Neural progenitor cell (in vitro differentiated cells): Measurements from ENCODE around the gene CRHR1. TPM values are rescaled to one million over a fixed set of nuclear protein-coding genes. Genes with fewer than 3 reads are reported as not detected.

Experiments used
- DNase-seq: peaks from one replicate; pipeline ENCODE4 v3.0.0-alpha.2; 2016; ENCODE audit warnings: low spot score
- H2AFZ ChIP-seq: fragments of 200-600 bp; sonication (generic); replicated peaks from 2 replicates; pipeline ENCODE4 v1.6.1; 2016; ENCODE audit warnings: antibody characterized with exemption
- H3F3A ChIP-seq: fragments of 200-600 bp; sonication (generic); 2 replicates; pipeline ENCODE4 v1.6.1; 2016; ENCODE audit warnings: antibody characterized with exemption, low read depth
- H3K27ac ChIP-seq: fragments of 200-600 bp; sonication (generic); 2 replicates; pipeline ENCODE4 v1.5.1; 2016; ENCODE audit warnings: mild to moderate bottlenecking
- H3K27me3 ChIP-seq: fragments of 200-600 bp; sonication (generic); 2 replicates; pipeline ENCODE4 v1.6.1; 2016; ENCODE audit warnings: mild to moderate bottlenecking, moderate library complexity
- H3K36me3 ChIP-seq: fragments of 200-600 bp; sonication (generic); 2 replicates; pipeline ENCODE4 v1.5.1; 2016
- H3K4me1 ChIP-seq: fragments of 200-600 bp; sonication (generic); 2 replicates; pipeline ENCODE4 v1.6.1; 2016; ENCODE audit warnings: mixed run types
- H3K4me2 ChIP-seq: fragments of 200-600 bp; sonication (generic); 2 replicates; pipeline ENCODE4 v1.6.1; 2016
- H3K4me3 ChIP-seq: fragments of 200-600 bp; sonication (generic); 2 replicates; pipeline ENCODE4 v1.5.1; 2016
- H3K79me2 ChIP-seq: fragments of 200-600 bp; sonication (generic); 2 replicates; pipeline ENCODE4 v1.6.1; 2016; ENCODE audit warnings: low read depth
- H3K9ac ChIP-seq: fragments of 200-600 bp; sonication (generic); 2 replicates; pipeline ENCODE4 v1.6.1; 2016
- H3K9me3 ChIP-seq: fragments of 200-600 bp; sonication (generic); 2 replicates; pipeline ENCODE4 v1.5.1; 2016; ENCODE audit warnings: low read depth
- H4K20me1 ChIP-seq: fragments of 200-600 bp; sonication (generic); 2 replicates; pipeline ENCODE4 v1.6.1; 2016; ENCODE audit warnings: low read depth
- H3K27ac Mint-ChIP-seq: 3 replicates; pipeline ENCODE4 v1.8.0; 2021; ENCODE audit warnings: mixed read lengths
- H3K27me3 Mint-ChIP-seq: 2 replicates; pipeline ENCODE4 v1.8.0; 2022; ENCODE audit warnings: low read depth, mild to moderate bottlenecking, inconsistent platforms, moderate library complexity, mixed read lengths; ENCODE audit not compliant: insufficient read depth
- H3K36me3 Mint-ChIP-seq: 3 replicates; pipeline ENCODE4 v1.8.0; 2021; ENCODE audit warnings: mixed read lengths
- H3K4me1 Mint-ChIP-seq: 3 replicates; pipeline ENCODE4 v1.8.0; 2021; ENCODE audit warnings: mixed read lengths
- H3K4me3 Mint-ChIP-seq: 3 replicates; pipeline ENCODE4 v1.8.0; 2021; ENCODE audit warnings: mild to moderate bottlenecking, moderate library complexity, mixed read lengths
- H3K9me3 Mint-ChIP-seq: 3 replicates; pipeline ENCODE4 v1.8.0; 2020; ENCODE audit warnings: mixed read lengths
- EZH2 ChIP-seq: fragments of 200-600 bp; sonication (generic); IDR thresholded peaks from 2 replicates; pipeline ENCODE4 v1.6.1; 2017; ENCODE audit warnings: antibody characterized with exemption, mild to moderate bottlenecking, moderate library complexity
- EZH2phosphoT487 ChIP-seq: fragments of 200-600 bp; sonication (generic); IDR thresholded peaks from 2 replicates; pipeline ENCODE4 v1.6.1; 2017; ENCODE audit warnings: antibody characterized with exemption
- total RNA-seq: library from RNA; depleted of rRNA; stranded (reverse); fragments of >200 nt; gene quantifications from 2 replicates; pipeline ENCODE4 v1.2.3, GENCODE V29; 2015; ENCODE audit warnings: low replicate concordance
- TF ChIP-seq, protein P1 (sequence below): fragments of 200-600 bp; sonication (generic); IDR thresholded peaks from 2 replicates; pipeline ENCODE4 v1.5.1; 2017; ENCODE audit warnings: antibody characterized with exemption, mild to moderate bottlenecking

The CRHR1 gene
- total RNA-seq, 1 donor from 2014 or later, result 3.4 TPM

DNA sequence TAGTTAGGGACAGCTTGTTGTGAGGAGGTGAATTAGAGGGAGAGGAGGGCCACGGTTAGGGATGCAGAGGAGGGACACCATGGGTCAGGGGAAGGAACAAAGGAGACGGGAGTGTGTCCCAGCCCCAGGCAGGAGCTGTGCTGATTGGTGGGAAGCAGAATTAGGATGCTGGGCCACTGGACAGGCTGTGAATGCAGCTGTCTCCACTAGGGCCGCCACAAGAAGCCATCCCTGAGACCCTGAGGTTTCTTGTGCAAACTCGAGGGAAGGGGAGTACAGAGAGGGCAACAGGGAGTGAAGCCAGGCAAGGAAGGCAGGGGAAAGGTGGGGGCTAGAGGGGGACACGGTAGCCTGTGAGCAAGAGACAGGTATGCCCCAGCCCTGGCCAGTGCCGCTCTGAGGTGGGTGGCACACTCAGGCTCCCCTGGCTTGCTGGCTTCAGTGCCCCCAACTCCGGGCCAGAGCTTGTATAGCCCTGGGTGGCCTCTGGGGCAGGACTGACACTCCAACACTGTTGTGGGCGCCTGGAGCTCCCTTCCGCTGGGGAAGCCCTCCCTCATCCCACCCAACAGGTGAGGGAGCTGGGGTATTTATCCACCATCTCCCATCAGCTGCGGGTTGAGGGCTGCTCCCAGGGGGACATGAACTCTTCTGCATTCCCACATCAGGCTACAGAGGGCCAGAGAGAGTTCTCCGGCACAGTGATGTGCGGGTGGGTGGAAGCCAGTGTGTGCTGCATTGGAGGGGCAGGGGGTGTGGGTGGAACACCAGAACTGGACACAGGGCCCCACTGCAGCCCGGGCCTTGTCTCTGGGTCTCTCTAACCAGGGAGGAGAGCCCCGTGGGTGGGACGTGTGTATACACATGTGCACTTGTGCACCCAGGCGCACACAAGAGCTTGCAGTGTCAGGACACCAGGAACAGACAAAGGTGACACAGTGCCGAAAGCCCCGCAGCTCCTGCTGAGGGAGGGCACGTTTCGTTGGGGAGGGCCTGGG is 52.2 kb downstream of the CRHR1 start:
- Histone ChIP-seq H3K4me1 (peaks cover 5% of the 10 kb centered on the region), H3K36me3 (no peaks in the 10 kb centered on the region), H2AFZ (no peak overlapping the region), H4K20me1 (no peaks in the 10 kb centered on the region), H3K9me3 (no peaks in the 10 kb centered on the region), H3K4me2 (no peak overlapping the region), H3K9ac (no peak overlapping the region), H3K27ac (no peak overlapping the region), H3F3A (no peaks in the 10 kb centered on the region), H3K79me2 (no peaks in the 10 kb centered on the region), H3K27me3 (no peaks in the 10 kb centered on the region), H3K4me3 (no peak overlapping the region)
- DNase-seq, result peak; percentile 53
- no peak overlapping the region for H3K4me3 Mint-ChIP-seq
- no peaks in the 10 kb centered on the region for H3K4me1 Mint-ChIP-seq
- no peaks in the 10 kb centered on the region for H3K9me3 Mint-ChIP-seq
- H3K27ac Mint-ChIP-seq, result no peak overlapping the region
- TF ChIP-seq, protein P1, sequence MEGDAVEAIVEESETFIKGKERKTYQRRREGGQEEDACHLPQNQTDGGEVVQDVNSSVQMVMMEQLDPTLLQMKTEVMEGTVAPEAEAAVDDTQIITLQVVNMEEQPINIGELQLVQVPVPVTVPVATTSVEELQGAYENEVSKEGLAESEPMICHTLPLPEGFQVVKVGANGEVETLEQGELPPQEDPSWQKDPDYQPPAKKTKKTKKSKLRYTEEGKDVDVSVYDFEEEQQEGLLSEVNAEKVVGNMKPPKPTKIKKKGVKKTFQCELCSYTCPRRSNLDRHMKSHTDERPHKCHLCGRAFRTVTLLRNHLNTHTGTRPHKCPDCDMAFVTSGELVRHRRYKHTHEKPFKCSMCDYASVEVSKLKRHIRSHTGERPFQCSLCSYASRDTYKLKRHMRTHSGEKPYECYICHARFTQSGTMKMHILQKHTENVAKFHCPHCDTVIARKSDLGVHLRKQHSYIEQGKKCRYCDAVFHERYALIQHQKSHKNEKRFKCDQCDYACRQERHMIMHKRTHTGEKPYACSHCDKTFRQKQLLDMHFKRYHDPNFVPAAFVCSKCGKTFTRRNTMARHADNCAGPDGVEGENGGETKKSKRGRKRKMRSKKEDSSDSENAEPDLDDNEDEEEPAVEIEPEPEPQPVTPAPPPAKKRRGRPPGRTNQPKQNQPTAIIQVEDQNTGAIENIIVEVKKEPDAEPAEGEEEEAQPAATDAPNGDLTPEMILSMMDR, result peak; percentile 19
- TF ChIP-seq EZH2phosphoT487, result no peak
- TF ChIP-seq EZH2, result no peak
- peaks cover 9% of the 10 kb centered on the region for H3K27me3 Mint-ChIP-seq
- no peaks in the 10 kb centered on the region for H3K36me3 Mint-ChIP-seq

DNA sequence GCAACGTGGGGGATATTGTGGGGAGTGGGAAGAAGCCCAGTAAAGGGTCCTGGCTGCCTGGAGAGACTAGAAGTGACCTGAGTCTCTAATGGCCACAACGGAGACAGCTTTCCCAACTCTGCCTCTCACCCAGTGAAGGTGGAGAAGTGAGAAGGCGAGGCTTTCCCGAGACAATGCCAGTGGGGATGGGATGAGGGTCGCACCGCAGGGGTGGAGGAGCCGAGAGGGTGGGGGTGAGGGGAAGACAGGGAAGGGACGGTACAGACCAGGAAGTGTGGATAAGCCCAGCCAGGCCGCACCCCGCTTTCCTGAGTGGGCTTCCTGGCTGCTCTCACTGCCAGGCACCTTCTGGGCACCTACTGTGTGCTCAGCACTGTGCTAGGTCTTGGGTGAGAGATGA is 53.1 kb downstream of the CRHR1 start:
- Histone ChIP-seq H3K27ac (no peak overlapping the region), H3K4me3 (no peak overlapping the region), H3K9me3 (no peaks in the 10 kb centered on the region), H3K79me2 (no peaks in the 10 kb centered on the region), H3K27me3 (no peaks in the 10 kb centered on the region), H3K36me3 (no peaks in the 10 kb centered on the region), H2AFZ (no peak overlapping the region), H4K20me1 (no peaks in the 10 kb centered on the region), H3K4me2 (no peak overlapping the region), H3F3A (no peaks in the 10 kb centered on the region), H3K9ac (no peak overlapping the region), H3K4me1 (peaks cover 5% of the 10 kb centered on the region)
- peaks cover 10% of the 10 kb centered on the region for H3K27me3 Mint-ChIP-seq
- H3K4me1 Mint-ChIP-seq, result no peaks in the 10 kb centered on the region
- no peak overlapping the region for H3K27ac Mint-ChIP-seq
- H3K36me3 Mint-ChIP-seq, result no peaks in the 10 kb centered on the region
- TF ChIP-seq EZH2phosphoT487, result no peak
- TF ChIP-seq, protein P1, result no peak
- TF ChIP-seq EZH2, result no peak
- DNase-seq, result no peak
- no peak overlapping the region for H3K4me3 Mint-ChIP-seq
- H3K9me3 Mint-ChIP-seq, result no peaks in the 10 kb centered on the region

DNA sequence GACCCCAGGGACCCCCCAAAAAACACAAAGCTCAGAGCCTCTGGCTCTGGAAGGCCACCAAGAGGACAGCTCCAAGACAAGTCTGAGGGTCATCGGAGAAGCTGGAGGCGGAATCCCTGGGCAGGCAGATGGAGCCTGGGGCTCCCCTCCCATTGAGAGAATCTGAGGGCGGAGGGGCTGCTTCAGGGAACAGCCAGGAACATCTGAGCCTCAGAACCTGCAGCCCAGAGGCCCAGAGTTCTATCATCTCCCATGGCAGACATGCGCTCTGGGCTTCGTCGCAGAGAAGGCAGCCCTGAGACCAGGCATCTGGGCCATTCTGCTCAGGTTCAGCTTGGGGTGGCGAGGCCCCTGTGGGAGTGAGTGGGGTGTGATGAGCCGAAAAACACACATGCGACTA is 53.5 kb downstream of the CRHR1 start:
- Mint-ChIP-seq H3K4me1 (no peaks in the 10 kb centered on the region), H3K36me3 (no peaks in the 10 kb centered on the region), H3K9me3 (no peaks in the 10 kb centered on the region), H3K4me3 (no peak overlapping the region), H3K27ac (no peak overlapping the region), H3K27me3 (peaks cover 10% of the 10 kb centered on the region)
- Histone ChIP-seq H3K4me3 (no peak overlapping the region), H2AFZ (no peak overlapping the region), H4K20me1 (no peaks in the 10 kb centered on the region), H3K27ac (no peak overlapping the region), H3K36me3 (no peaks in the 10 kb centered on the region), H3K9me3 (no peaks in the 10 kb centered on the region), H3K79me2 (no peaks in the 10 kb centered on the region), H3K9ac (no peak overlapping the region), H3K4me1 (peaks cover 5% of the 10 kb centered on the region), H3F3A (no peaks in the 10 kb centered on the region), H3K27me3 (no peaks in the 10 kb centered on the region), H3K4me2 (no peak overlapping the region)
- DNase-seq, result no peak
- TF ChIP-seq, protein P1, result no peak
- TF ChIP-seq EZH2 (no peak), EZH2phosphoT487 (no peak)
